ENCODE measurements around the gene FRS2. TPM values are rescaled to one million over a fixed set of nuclear protein-coding genes. Genes with fewer than 3 reads are reported as not detected.

FRS2 gene
- total RNA-seq, 4 donors from 2014 or later = 16.7 to 48.6 (median 25.3) TPM

- intact Hi-C loops (cut with DNase I; ENCODE audit: low total_unique reads) (no loop called here), in situ Hi-C loops (cut with MboI; ENCODE audit: low pct_ligation_motif_present in 1 of 4, low pct_unique_long_range_greater_than_20kb in 1 of 4, low sequenced_read_pairs in 3 of 4) (no loop called here)
- Histone ChIP-seq H3K36me3 (peaks cover 0 to 9% (median 0%) of the 10 kb centered on the region in 4 donors), H3K4me3 (no peak overlapping the region), H3K9me3 (peaks cover 0 to 8% of the 10 kb centered on the region in 2 donors), H3K27me3 (no peaks in the 10 kb centered on the region), H3K27ac (no peak overlapping the region), H3K4me1 (no peaks in the 10 kb centered on the region)
- TF ChIP-seq POLR2A (IDR thresholded peaks at IDR 0.05) (no peak), EP300 (IDR thresholded peaks at IDR 0.05; ENCODE audit: low read depth) (no peak), CTCF (IDR thresholded peaks at IDR 0.05) (no peak), POLR2AphosphoS5 (IDR thresholded peaks at IDR 0.05) (no peak)
- no peak for DNase-seq
- 85 to 93% methylated on average over 1 of the region's 1 CpG for WGBS, 2 donors (ENCODE audit: low coverage in 1 of 2)
These were observed 74.9 kb downstream of the FRS2 start for GRCh38 chr12:69545081-69545480.

GRCh38 chr12:69546693-69547438, 76.7 kb downstream of the FRS2 start:
- DNase-seq = no peak
- 83 to 89% methylated on average over 7 of the region's 7 CpGs for WGBS, 2 donors (ENCODE audit: low coverage in 1 of 2)
- in situ Hi-C loops (cut with MboI; ENCODE audit: low pct_ligation_motif_present in 1 of 4, low pct_unique_long_range_greater_than_20kb in 1 of 4, low sequenced_read_pairs in 3 of 4) = no loop called here

GRCh38 chr12:69548687-69549086, 78.5 kb downstream of the FRS2 start:
- TF ChIP-seq EP300 (IDR thresholded peaks at IDR 0.05; ENCODE audit: low read depth) (no peak), POLR2AphosphoS5 (IDR thresholded peaks at IDR 0.05) (no peak), CTCF (IDR thresholded peaks at IDR 0.05) (no peak), POLR2A (IDR thresholded peaks at IDR 0.05) (no peak)
- no peak for DNase-seq
- intact Hi-C loops (cut with DNase I; ENCODE audit: low total_unique reads) (no loop called here), in situ Hi-C loops (cut with MboI; ENCODE audit: low pct_ligation_motif_present in 1 of 4, low pct_unique_long_range_greater_than_20kb in 1 of 4, low sequenced_read_pairs in 3 of 4) (no loop called here)
- Histone ChIP-seq H3K4me1 (no peaks in the 10 kb centered on the region), H3K36me3 (peaks cover 0 to 7% (median 0%) of the 10 kb centered on the region in 4 donors), H3K4me3 (no peak overlapping the region), H3K27me3 (no peaks in the 10 kb centered on the region), H3K9me3 (peaks cover 0 to 6% of the 10 kb centered on the region in 2 donors), H3K27ac (no peak overlapping the region)

More at GRCh38 chr12:69546693-69547438, 76.7 kb downstream of the FRS2 start:
- H3K27me3 ChIP-seq = no peaks in the 10 kb centered on the region
- peaks cover 0 to 8% of the 10 kb centered on the region in 2 donors for H3K9me3 ChIP-seq
- H3K4me3 ChIP-seq = no peak overlapping the region
- peaks cover 0 to 9% (median 0%) of the 10 kb centered on the region in 4 donors for H3K36me3 ChIP-seq
- intact Hi-C loops (cut with DNase I; ENCODE audit: low total_unique reads) = no loop called here
- TF ChIP-seq POLR2AphosphoS5 (IDR thresholded peaks at IDR 0.05) (no peak), POLR2A (IDR thresholded peaks at IDR 0.05) (no peak), CTCF (IDR thresholded peaks at IDR 0.05) (no peak), EP300 (IDR thresholded peaks at IDR 0.05; ENCODE audit: low read depth) (no peak)
- H3K27ac ChIP-seq = no peak overlapping the region
- H3K4me1 ChIP-seq = no peaks in the 10 kb centered on the region

- in situ Hi-C loops (cut with MboI; ENCODE audit: low pct_ligation_motif_present in 1 of 4, low pct_unique_long_range_greater_than_20kb in 1 of 4, low sequenced_read_pairs in 3 of 4) (loop anchor here in 2 of 4 donors (25.0 kb wide), 2 partner anchors 188 to 263 kb away; partner anchors contain the start of gene YEATS4 (in 1 of the 2)), intact Hi-C loops (cut with DNase I; ENCODE audit: low total_unique reads) (no loop called here)
- no peaks in the 10 kb centered on the region for H3K4me1 ChIP-seq
- WGBS, 2 donors (ENCODE audit: low coverage in 1 of 2) = 83 to 86% methylated on average over 8 of the region's 8 CpGs
- H3K27ac ChIP-seq = no peak overlapping the region
- H3K36me3 ChIP-seq = no peaks in the 10 kb centered on the region
- H3K9me3 ChIP-seq = no peaks in the 10 kb centered on the region
- DNase-seq = no peak
- TF ChIP-seq POLR2AphosphoS5 (IDR thresholded peaks at IDR 0.05) (no peak), POLR2A (IDR thresholded peaks at IDR 0.05) (no peak), CTCF (IDR thresholded peaks at IDR 0.05) (no peak), EP300 (IDR thresholded peaks at IDR 0.05; ENCODE audit: low read depth) (no peak)
- no peak overlapping the region for H3K4me3 ChIP-seq
- no peaks in the 10 kb centered on the region for H3K27me3 ChIP-seq
These were observed 80.6 kb downstream of the FRS2 start for GRCh38 chr12:69550569-69551350.
